Panc1 (cell line): ENCODE results near the gene VEGFD. TPM values are rescaled to one million over a fixed set of nuclear protein-coding genes. Genes with fewer than 3 reads are reported as not detected.

Experiments
- ATAC-seq: fragments of 200-7000 bp; cut with Tn5 transposase; 2 replicates; pipeline ENCODE4 v1.9.1; 2020; ENCODE audit warnings: mild to moderate bottlenecking, moderate library complexity
- BruUV-seq: library from RNA; stranded (reverse); fragments of 400-500 nt; replicated peaks from 2 replicates; lab custom pipeline; 2021; lab: Mats Ljungman, UMichigan
- CTCF ChIA-PET: fragments of 300-600 bp; sonication (Branson Sonifier 250); formaldehyde crosslinking; loops from one replicate; lab custom pipeline; 2022; ENCODE audit warnings: antibody characterized with exemption; lab: Charles Lee
- POLR2A ChIA-PET: fragments of 300-600 bp; sonication (Branson Sonifier 250); formaldehyde crosslinking; loops from one replicate; lab custom pipeline; 2022; ENCODE audit warnings: antibody characterized with exemption; lab: Charles Lee
- DNase-seq: peaks from one replicate; pipeline ENCODE4 v3.0.0-alpha.2; 2010; ENCODE audit warnings: low read depth, low spot score
- H3K27ac ChIP-seq: 2 replicates; pipeline ENCODE4 v1.5.1; 2011; ENCODE audit warnings: mild to moderate bottlenecking, low read length, inconsistent platforms
- H3K27me3 ChIP-seq: fragments of 200-500 bp; sonication (Bioruptor generic); 2 replicates; pipeline ENCODE4 v1.6.0; 2014; ENCODE audit warnings: low read length, inconsistent platforms; ENCODE audit not compliant: control insufficient read depth, insufficient read depth
- H3K36me3 ChIP-seq: fragments of 200-500 bp; sonication (Bioruptor generic); 2 replicates; pipeline ENCODE4 v1.5.1; 2014; ENCODE audit warnings: inconsistent platforms, mild to moderate bottlenecking, low read length, moderate library complexity; ENCODE audit not compliant: control insufficient read depth, insufficient read depth
- H3K4me1 ChIP-seq: 2 replicates; pipeline ENCODE4 v1.5.1; 2011; ENCODE audit warnings: inconsistent platforms, mild to moderate bottlenecking, low read length, moderate library complexity; ENCODE audit not compliant: control insufficient read depth, insufficient read depth
- H3K4me3 ChIP-seq, 2 experiments: 2 replicates each; pipeline ENCODE4 v1.5.1; 2011 to 2012; ENCODE audit warnings: low read depth in 2 of 2, low read length in 2 of 2, mild to moderate bottlenecking in 2 of 2, inconsistent platforms in 1 of 2, moderate library complexity in 1 of 2
- H3K9me3 ChIP-seq: fragments of 200-500 bp; sonication (Bioruptor generic); 2 replicates; pipeline ENCODE4 v1.5.1; 2014; ENCODE audit warnings: low read depth, mild to moderate bottlenecking, inconsistent platforms, low read length, moderate library complexity; ENCODE audit not compliant: control insufficient read depth, insufficient read depth
- POLR2AphosphoS5 ChIP-seq: IDR thresholded peaks from 2 replicates; pipeline ENCODE4 v1.6.1; 2012; ENCODE audit warnings: mild to moderate bottlenecking, low read depth, low read length, moderate library complexity
- SIN3A ChIP-seq: IDR thresholded peaks from 2 replicates; pipeline ENCODE4 v1.6.1; 2012; ENCODE audit warnings: low read depth, mild to moderate bottlenecking, low read length, moderate library complexity, borderline replicate concordance; ENCODE audit not compliant: insufficient read depth
- TCF7L2 ChIP-seq: IDR thresholded peaks from 2 replicates; pipeline ENCODE4 v1.6.1; 2011; ENCODE audit warnings: mild to moderate bottlenecking, low read depth, low read length, inconsistent platforms
- in situ Hi-C: cut with HindIII; loops from 2 replicates; pipeline ENCODE4 v1.10.0; 2016; ENCODE audit warnings: low sequenced_read_pairs, low pct_unique_long_range_greater_than_20kb
- intact Hi-C: fragments of 100-400 bp; cut with micrococcal nuclease; formaldehyde crosslinking; loops from one replicate; pipeline ENCODE4 v1.10.0; 2022; ENCODE audit not compliant: unreplicated experiment
- total RNA-seq: library from RNA; stranded (reverse); gene quantifications from one replicate; pipeline ENCODE4 v1.2.1, GENCODE V29; 2021; ENCODE audit not compliant: unreplicated experiment
- TF ChIP-seq, protein P1 (sequence below): fragments of 450-650 bp; IDR thresholded peaks from 2 replicates; pipeline ENCODE4 v1.5.1; 2017; ENCODE audit warnings: mild to moderate bottlenecking
- TF ChIP-seq, protein P2 (sequence below), 2 experiments: IDR thresholded peaks; 2 replicates each; pipeline ENCODE4 v1.6.1; 2011 to 2012; ENCODE audit warnings: low read depth in 2 of 2, control low read depth in 1 of 2, low read length in 1 of 2, mild to moderate bottlenecking in 1 of 2, moderate library complexity in 1 of 2; ENCODE audit not compliant: insufficient read depth in 1 of 2

VEGFD gene
- total RNA-seq, 1 experiment from 2014 or later, result not detected

- CTCF ChIA-PET, result no interaction called here
- BruUV-seq, result no TSS peak
Measured at GRCh38 chrX:15345976-15346375, 38.2 kb downstream of the VEGFD start.

DNA sequence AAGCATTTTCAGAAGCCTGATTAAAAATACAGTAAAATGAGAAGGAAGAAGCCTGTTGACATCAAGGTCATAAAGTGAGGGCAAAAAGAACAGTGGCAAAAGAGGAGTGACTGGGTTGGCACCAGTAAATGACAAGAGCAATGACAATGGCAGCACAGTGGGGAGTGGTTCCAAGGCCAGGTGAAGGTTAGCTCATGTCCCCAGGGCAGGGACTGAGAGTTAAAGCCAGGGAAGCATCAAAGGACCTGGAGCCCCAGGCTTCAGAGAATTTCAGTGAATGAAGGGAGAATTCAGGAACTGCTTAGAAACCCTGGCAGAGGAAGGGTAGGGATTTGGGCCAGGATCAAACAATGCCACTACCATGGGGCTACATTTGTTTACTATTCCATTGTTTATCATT is 40.1 kb downstream of the VEGFD start:
- intact Hi-C loops (loop anchor here (10.0 kb wide), 1 partner anchor 221 kb away; no protein-coding TSS in a partner anchor), in situ Hi-C loops (no loop called here)
- Histone ChIP-seq H3K27me3 (no peaks in the 10 kb centered on the region), H3K9me3 (no peaks in the 10 kb centered on the region), H3K27ac (no peak overlapping the region), H3K4me3 (no peak overlapping the region), H3K36me3 (no peaks in the 10 kb centered on the region), H3K4me1 (no peaks in the 10 kb centered on the region)
- TF ChIP-seq SIN3A, result no peak
- TF ChIP-seq, protein P1, sequence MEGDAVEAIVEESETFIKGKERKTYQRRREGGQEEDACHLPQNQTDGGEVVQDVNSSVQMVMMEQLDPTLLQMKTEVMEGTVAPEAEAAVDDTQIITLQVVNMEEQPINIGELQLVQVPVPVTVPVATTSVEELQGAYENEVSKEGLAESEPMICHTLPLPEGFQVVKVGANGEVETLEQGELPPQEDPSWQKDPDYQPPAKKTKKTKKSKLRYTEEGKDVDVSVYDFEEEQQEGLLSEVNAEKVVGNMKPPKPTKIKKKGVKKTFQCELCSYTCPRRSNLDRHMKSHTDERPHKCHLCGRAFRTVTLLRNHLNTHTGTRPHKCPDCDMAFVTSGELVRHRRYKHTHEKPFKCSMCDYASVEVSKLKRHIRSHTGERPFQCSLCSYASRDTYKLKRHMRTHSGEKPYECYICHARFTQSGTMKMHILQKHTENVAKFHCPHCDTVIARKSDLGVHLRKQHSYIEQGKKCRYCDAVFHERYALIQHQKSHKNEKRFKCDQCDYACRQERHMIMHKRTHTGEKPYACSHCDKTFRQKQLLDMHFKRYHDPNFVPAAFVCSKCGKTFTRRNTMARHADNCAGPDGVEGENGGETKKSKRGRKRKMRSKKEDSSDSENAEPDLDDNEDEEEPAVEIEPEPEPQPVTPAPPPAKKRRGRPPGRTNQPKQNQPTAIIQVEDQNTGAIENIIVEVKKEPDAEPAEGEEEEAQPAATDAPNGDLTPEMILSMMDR, result no peak
- TF ChIP-seq, protein P2, sequence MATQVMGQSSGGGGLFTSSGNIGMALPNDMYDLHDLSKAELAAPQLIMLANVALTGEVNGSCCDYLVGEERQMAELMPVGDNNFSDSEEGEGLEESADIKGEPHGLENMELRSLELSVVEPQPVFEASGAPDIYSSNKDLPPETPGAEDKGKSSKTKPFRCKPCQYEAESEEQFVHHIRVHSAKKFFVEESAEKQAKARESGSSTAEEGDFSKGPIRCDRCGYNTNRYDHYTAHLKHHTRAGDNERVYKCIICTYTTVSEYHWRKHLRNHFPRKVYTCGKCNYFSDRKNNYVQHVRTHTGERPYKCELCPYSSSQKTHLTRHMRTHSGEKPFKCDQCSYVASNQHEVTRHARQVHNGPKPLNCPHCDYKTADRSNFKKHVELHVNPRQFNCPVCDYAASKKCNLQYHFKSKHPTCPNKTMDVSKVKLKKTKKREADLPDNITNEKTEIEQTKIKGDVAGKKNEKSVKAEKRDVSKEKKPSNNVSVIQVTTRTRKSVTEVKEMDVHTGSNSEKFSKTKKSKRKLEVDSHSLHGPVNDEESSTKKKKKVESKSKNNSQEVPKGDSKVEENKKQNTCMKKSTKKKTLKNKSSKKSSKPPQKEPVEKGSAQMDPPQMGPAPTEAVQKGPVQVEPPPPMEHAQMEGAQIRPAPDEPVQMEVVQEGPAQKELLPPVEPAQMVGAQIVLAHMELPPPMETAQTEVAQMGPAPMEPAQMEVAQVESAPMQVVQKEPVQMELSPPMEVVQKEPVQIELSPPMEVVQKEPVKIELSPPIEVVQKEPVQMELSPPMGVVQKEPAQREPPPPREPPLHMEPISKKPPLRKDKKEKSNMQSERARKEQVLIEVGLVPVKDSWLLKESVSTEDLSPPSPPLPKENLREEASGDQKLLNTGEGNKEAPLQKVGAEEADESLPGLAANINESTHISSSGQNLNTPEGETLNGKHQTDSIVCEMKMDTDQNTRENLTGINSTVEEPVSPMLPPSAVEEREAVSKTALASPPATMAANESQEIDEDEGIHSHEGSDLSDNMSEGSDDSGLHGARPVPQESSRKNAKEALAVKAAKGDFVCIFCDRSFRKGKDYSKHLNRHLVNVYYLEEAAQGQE (IDR thresholded peaks at IDR 0.05; ENCODE audit: insufficient read depth in 1 of 2, low read depth in 2 of 2, low read length in 1 of 2), result no peak
- no peak for TF ChIP-seq TCF7L2
- TF ChIP-seq POLR2AphosphoS5, result no peak
- POLR2A ChIA-PET, result no interaction called here
- CTCF ChIA-PET, result no interaction called here
- ATAC-seq (no peak), DNase-seq (no peak)
- no TSS peak for BruUV-seq

More at GRCh38 chrX:15345976-15346375, 38.2 kb downstream of the VEGFD start:
- Histone ChIP-seq H3K4me3 (no peak overlapping the region), H3K27me3 (no peaks in the 10 kb centered on the region), H3K27ac (no peak overlapping the region), H3K4me1 (no peaks in the 10 kb centered on the region), H3K9me3 (no peaks in the 10 kb centered on the region), H3K36me3 (no peaks in the 10 kb centered on the region)
- intact Hi-C loops, result loop anchor here (10.0 kb wide), 1 partner anchor 219 kb away; no protein-coding TSS in a partner anchor
- TF ChIP-seq, protein P1, result no peak
- TF ChIP-seq POLR2AphosphoS5, result no peak
- POLR2A ChIA-PET, result no interaction called here
- in situ Hi-C loops, result no loop called here
- ATAC-seq (no peak), DNase-seq (no peak)
